GM21360 (cell line): Measurements from ENCODE around the gene ZNF611.
"Not testable (repeated sequence)": the region's sequence is repeated elsewhere in the genome, so short reads cannot be mapped to it uniquely, and the experiment has no call there.

Experiments
- ATAC-seq: cut with Tn5 transposase; IDR thresholded peaks from one replicate; pipeline ENCODE4 v1.9.1; 2021; ENCODE audit warnings: mild to moderate bottlenecking, moderate library complexity; ENCODE audit not compliant: unreplicated experiment

Gene ZNF611

GRCh38 chr19:52720541-52720940, 14.3 kb downstream of the ZNF611 start:
- not testable (repeated sequence) for ATAC-seq

GRCh38 chr19:52716522-52716921, 18.3 kb downstream of the ZNF611 start:
- no peak for ATAC-seq

GRCh38 chr19:52715902-52716301, 18.9 kb downstream of the ZNF611 start:
- ATAC-seq = not testable (repeated sequence)

- not testable (repeated sequence) for ATAC-seq
These were observed 19.5 kb downstream of the ZNF611 start for GRCh38 chr19:52715330-52715729.

- ATAC-seq = not testable (repeated sequence)
These were observed 21.8 kb downstream of the ZNF611 start for GRCh38 chr19:52713051-52713450.

GRCh38 chr19:52711661-52712060, 23.2 kb downstream of the ZNF611 start:
- ATAC-seq = not testable (repeated sequence)

- no peak for ATAC-seq
These were observed 24.3 kb downstream of the ZNF611 start for GRCh38 chr19:52710538-52710937.

GRCh38 chr19:52705615-52706014, 29.2 kb downstream of the ZNF611 start:
- not testable (repeated sequence) for ATAC-seq

- ATAC-seq = no peak
These were observed 30.9 kb downstream of the ZNF611 start for GRCh38 chr19:52703917-52704316.

- ATAC-seq = no peak
These were observed 34.2 kb downstream of the ZNF611 start for GRCh38 chr19:52700673-52701072.

- not testable (repeated sequence) for ATAC-seq
These were observed 35.3 kb downstream of the ZNF611 start for GRCh38 chr19:52699555-52699954.

- ATAC-seq = no peak
These were observed 38.8 kb downstream of the ZNF611 start for GRCh38 chr19:52695996-52696395.

- ATAC-seq = no peak
These were observed 39.9 kb downstream of the ZNF611 start for GRCh38 chr19:52694921-52695320.

GRCh38 chr19:52694281-52694680, 40.6 kb downstream of the ZNF611 start:
- not testable (repeated sequence) for ATAC-seq

GRCh38 chr19:52692431-52693008, 42.3 kb downstream of the ZNF611 start:
- ATAC-seq = no peak

- ATAC-seq = no peak
These were observed 43.1 kb downstream of the ZNF611 start for GRCh38 chr19:52691737-52692136.

- no peak for ATAC-seq
These were observed 43.6 kb downstream of the ZNF611 start for GRCh38 chr19:52691215-52691610.

- peak; percentile 89 for ATAC-seq
These were observed 44.3 kb downstream of the ZNF611 start for GRCh38 chr19:52690369-52691214.

GRCh38 chr19:52689843-52690368, 44.9 kb downstream of the ZNF611 start:
- ATAC-seq = peak; percentile 43

- not testable (repeated sequence) for ATAC-seq
These were observed 45.7 kb downstream of the ZNF611 start for GRCh38 chr19:52688925-52689796.

GRCh38 chr19:52688335-52688734, 46.5 kb downstream of the ZNF611 start:
- no peak for ATAC-seq
